Kidney epithelial cell (primary cell): ENCODE data around the gene CARMIL1. TPM values are rescaled to one million over a fixed set of nuclear protein-coding genes. Genes with fewer than 3 reads are reported as not detected.

ENCODE experiments used
- DNase-seq: peaks from one replicate; pipeline ENCODE4 v3.0.0-alpha.2; 2010; ENCODE audit warnings: low read depth
- H3K27me3 ChIP-seq: 2 replicates; pipeline ENCODE4 v1.6.0; 2011; ENCODE audit warnings: low read length; ENCODE audit not compliant: control insufficient read depth, insufficient read depth
- H3K36me3 ChIP-seq: 2 replicates; pipeline ENCODE4 v1.5.1; 2011; ENCODE audit warnings: low read length; ENCODE audit not compliant: control insufficient read depth, insufficient read depth
- H3K4me3 ChIP-seq: 2 replicates; pipeline ENCODE4 v1.5.1; 2011; ENCODE audit warnings: low read depth, mild to moderate bottlenecking, control low read depth, low read length
- CTCF ChIP-seq: IDR thresholded peaks from 2 replicates; pipeline ENCODE4 v1.5.1; 2011; ENCODE audit warnings: mild to moderate bottlenecking, moderate library complexity, low read length, control low read depth, inconsistent platforms; ENCODE audit not compliant: insufficient read depth, poor library complexity, severe bottlenecking
- total RNA-seq: library from RNA; depleted of rRNA; stranded (reverse); fragments of >200 nt; gene quantifications from 2 replicates; pipeline ENCODE4 v1.2.3, GENCODE V29; 2015

Gene CARMIL1
- total RNA-seq, 1 donor from 2014 or later = 14.7 TPM

- Histone ChIP-seq H3K4me3 (no peak overlapping the region), H3K36me3 (no peaks in the 10 kb centered on the region), H3K27me3 (no peaks in the 10 kb centered on the region)
- no peak for TF ChIP-seq CTCF
- no peak for DNase-seq
Observed at GRCh38 chr6:25388776-25389175, 109.6 kb downstream of the CARMIL1 start.

- TF ChIP-seq CTCF = no peak
- no peak overlapping the region for H3K4me3 ChIP-seq
- no peaks in the 10 kb centered on the region for H3K27me3 ChIP-seq
- DNase-seq = peak; percentile 34
- no peaks in the 10 kb centered on the region for H3K36me3 ChIP-seq
Observed at GRCh38 chr6:25389471-25389870, 110.3 kb downstream of the CARMIL1 start.

GRCh38 chr6:25392372-25392771, 113.2 kb downstream of the CARMIL1 start:
- no peak for TF ChIP-seq CTCF
- Histone ChIP-seq H3K27me3 (no peaks in the 10 kb centered on the region), H3K36me3 (no peaks in the 10 kb centered on the region), H3K4me3 (no peak overlapping the region)
- DNase-seq = no peak

GRCh38 chr6:25395731-25396130, 116.6 kb downstream of the CARMIL1 start:
- no peak overlapping the region for H3K4me3 ChIP-seq
- TF ChIP-seq CTCF = no peak
- H3K27me3 ChIP-seq = no peaks in the 10 kb centered on the region
- no peak for DNase-seq
- no peaks in the 10 kb centered on the region for H3K36me3 ChIP-seq

- no peak overlapping the region for H3K4me3 ChIP-seq
- DNase-seq = no peak
- H3K36me3 ChIP-seq = no peaks in the 10 kb centered on the region
- no peak for TF ChIP-seq CTCF
- H3K27me3 ChIP-seq = no peaks in the 10 kb centered on the region
Observed at GRCh38 chr6:25397406-25397805, 118.2 kb downstream of the CARMIL1 start.

- no peak for DNase-seq
- Histone ChIP-seq H3K36me3 (no peaks in the 10 kb centered on the region), H3K27me3 (no peaks in the 10 kb centered on the region), H3K4me3 (no peak overlapping the region)
- TF ChIP-seq CTCF = no peak
Observed at GRCh38 chr6:25399885-25400284, 120.7 kb downstream of the CARMIL1 start.
